Activated T-cell treated with anti-CD3 and anti-CD28 coated beads for 4 hours (primary cell): Measurements from ENCODE around the gene NTN1.

ENCODE experiments used
- DNase-seq: peaks from one replicate; pipeline ENCODE4 v3.0.0-alpha.2; 2020

The NTN1 gene

GRCh38 chr17:9291912-9292560, 270.7 kb downstream of the NTN1 start:
- DNase-seq: no peak

GRCh38 chr17:9292561-9292941, 271.2 kb downstream of the NTN1 start:
- no peak for DNase-seq
